HUES6 (cell line): Measurements from ENCODE around the gene R3HDM4.
"Not testable (repeated sequence)": the region's sequence is repeated elsewhere in the genome, so short reads cannot be mapped to it uniquely, and the experiment has no call there.

ENCODE experiments used
- H3K27ac ChIP-seq: 2 replicates; pipeline ENCODE4 v1.7.0; 2013; ENCODE audit warnings: low read depth, mild to moderate bottlenecking, low read length, inconsistent platforms
- H3K27me3 ChIP-seq: 2 replicates; pipeline ENCODE4 v1.6.1; 2013; ENCODE audit warnings: low read length; ENCODE audit not compliant: control insufficient read depth, insufficient read depth
- H3K36me3 ChIP-seq: 2 replicates; pipeline ENCODE4 v1.6.1; 2013; ENCODE audit warnings: low read length; ENCODE audit not compliant: control insufficient read depth, insufficient read depth
- H3K4me1 ChIP-seq: 2 replicates; pipeline ENCODE4 v1.6.1; 2013; ENCODE audit warnings: low read length; ENCODE audit not compliant: control insufficient read depth, insufficient read depth
- H3K4me3 ChIP-seq: 2 replicates; pipeline ENCODE4 v1.5.1; 2013; ENCODE audit warnings: low read depth, low read length
- H3K9ac ChIP-seq: one replicate; pipeline ENCODE4 v1.6.1; 2013; ENCODE audit warnings: mild to moderate bottlenecking, low read length
- H3K9me3 ChIP-seq: 2 replicates; pipeline ENCODE4 v1.6.1; 2013; ENCODE audit warnings: low read depth, low read length; ENCODE audit not compliant: control insufficient read depth, insufficient read depth

R3HDM4 gene

GRCh38 chr19:855566-856120, 57.4 kb downstream of the R3HDM4 start:
- H3K27ac ChIP-seq: no peak overlapping the region
- peaks cover 3% of the 10 kb centered on the region; the same call in 1 of the 2 replicates for H3K4me1 ChIP-seq
- no peak overlapping the region for H3K9ac ChIP-seq
- H3K9me3 ChIP-seq: no peaks in the 10 kb centered on the region
- peaks cover 17% of the 10 kb centered on the region for H3K27me3 ChIP-seq
- H3K36me3 ChIP-seq: no peaks in the 10 kb centered on the region
- no peak overlapping the region for H3K4me3 ChIP-seq

GRCh38 chr19:855142-855541, 57.9 kb downstream of the R3HDM4 start:
- Histone ChIP-seq H3K36me3 (no peaks in the 10 kb centered on the region), H3K27ac (no peak overlapping the region), H3K9me3 (no peaks in the 10 kb centered on the region), H3K9ac (no peak overlapping the region), H3K4me3 (no peak overlapping the region), H3K4me1 (peaks cover 4% of the 10 kb centered on the region; the same call in 1 of the 2 replicates), H3K27me3 (peaks cover 12% of the 10 kb centered on the region)

DNA sequence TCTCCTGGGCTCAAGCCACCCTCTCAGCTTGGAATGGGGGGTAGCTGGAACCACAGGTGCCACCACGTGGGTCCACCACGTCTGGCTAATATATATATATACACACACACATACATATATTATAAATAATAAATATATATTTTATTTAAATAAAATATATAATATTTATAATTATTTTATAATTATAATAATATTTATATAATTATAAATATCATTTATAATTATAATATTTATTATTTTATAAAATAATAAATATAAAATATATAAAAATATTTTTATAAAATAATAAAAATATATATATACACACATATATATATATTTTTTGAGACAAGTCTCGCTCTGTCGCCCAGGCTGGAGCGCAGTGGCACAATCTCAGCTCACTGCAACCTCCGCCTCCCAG, 58.5 kb downstream of the R3HDM4 start:
- Histone ChIP-seq H3K36me3 (no peaks in the 10 kb centered on the region), H3K9ac (no peak overlapping the region), H3K4me3 (no peak overlapping the region), H3K9me3 (no peaks in the 10 kb centered on the region), H3K27ac (no peak overlapping the region), H3K27me3 (peaks cover 6% of the 10 kb centered on the region), H3K4me1 (peaks cover 4% of the 10 kb centered on the region; the same call in 1 of the 2 replicates)

GRCh38 chr19:853614-854220, 59.3 kb downstream of the R3HDM4 start:
- not testable (repeated sequence) for H3K36me3 ChIP-seq

GRCh38 chr19:853014-853585, 59.9 kb downstream of the R3HDM4 start:
- Histone ChIP-seq H3K36me3 (no peaks in the 10 kb centered on the region), H3K27me3 (no peaks in the 10 kb centered on the region), H3K9me3 (no peaks in the 10 kb centered on the region), H3K4me1 (peaks cover 4% of the 10 kb centered on the region; the same call in 1 of the 2 replicates), H3K4me3 (no peak overlapping the region), H3K27ac (no peak overlapping the region), H3K9ac (no peak overlapping the region)

More at GRCh38 chr19:853614-854220, 59.3 kb downstream of the R3HDM4 start:
- not testable (repeated sequence) for H3K9ac ChIP-seq, H3K4me1 ChIP-seq, H3K4me3 ChIP-seq, H3K27me3 ChIP-seq, H3K9me3 ChIP-seq, H3K27ac ChIP-seq

DNA sequence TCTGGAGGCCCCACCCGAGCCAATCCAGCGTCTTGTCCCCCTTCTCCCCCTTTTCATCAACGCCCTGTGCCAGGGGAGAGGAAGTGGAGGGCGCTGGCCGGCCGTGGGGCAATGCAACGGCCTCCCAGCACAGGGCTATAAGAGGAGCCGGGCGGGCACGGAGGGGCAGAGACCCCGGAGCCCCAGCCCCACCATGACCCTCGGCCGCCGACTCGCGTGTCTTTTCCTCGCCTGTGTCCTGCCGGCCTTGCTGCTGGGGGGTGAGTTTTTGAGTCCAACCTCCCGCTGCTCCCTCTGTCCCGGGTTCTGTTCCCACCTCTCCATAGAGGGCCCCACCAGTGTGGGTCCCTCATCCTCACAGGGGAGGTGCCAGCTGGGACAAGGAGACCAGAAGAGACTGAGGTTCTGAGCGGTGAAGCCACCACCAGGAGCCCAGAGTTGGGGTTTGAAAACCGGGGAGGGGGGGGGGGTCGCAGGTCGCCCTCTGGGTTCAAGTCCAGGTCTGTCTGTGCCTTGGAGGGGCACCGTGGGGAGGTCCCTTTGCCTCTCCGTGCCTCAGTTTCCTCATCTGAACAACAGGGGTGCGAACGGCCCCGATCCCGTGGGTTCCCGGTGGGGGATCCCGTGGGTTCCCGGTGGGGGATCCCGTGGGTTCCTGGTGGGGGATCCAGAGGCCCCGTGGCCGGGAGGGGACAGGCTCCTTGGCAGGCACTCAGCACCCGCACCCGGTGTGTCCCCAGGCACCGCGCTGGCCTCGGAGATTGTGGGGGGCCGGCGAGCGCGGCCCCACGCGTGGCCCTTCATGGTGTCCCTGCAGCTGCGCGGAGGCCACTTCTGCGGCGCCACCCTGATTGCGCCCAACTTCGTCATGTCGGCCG, 60.6 kb downstream of the R3HDM4 start, which contains the start of gene ELANE:
ELANE (plus strand) TSS at position 168 of the 878 bp plus-strand sequence; CDS start at position 194, 26 bp downstream.
- H3K36me3 ChIP-seq: no peaks in the 10 kb centered on the region

DNA sequence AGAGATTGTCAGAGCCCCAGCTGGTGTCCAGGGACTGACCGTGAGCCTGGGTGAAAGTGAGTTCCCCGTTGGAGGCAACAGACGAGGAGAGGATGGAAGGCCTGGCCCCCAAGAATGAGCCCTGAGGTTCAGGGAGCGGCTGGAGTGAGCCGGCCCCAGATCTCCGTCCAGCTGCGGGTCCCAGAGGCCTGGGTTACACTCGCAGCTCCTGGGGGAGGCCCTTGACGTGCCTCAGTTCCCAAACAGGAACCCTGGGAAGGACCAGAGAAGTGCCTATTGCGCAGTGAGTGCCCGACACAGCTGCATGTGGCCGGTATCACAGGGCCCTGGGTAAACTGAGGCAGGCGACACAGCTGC, 62.1 kb downstream of the R3HDM4 start:
- Histone ChIP-seq H3K27me3 (peaks cover 2% of the 10 kb centered on the region; the same call in 1 of the 2 replicates), H3K4me1 (peaks cover 4% of the 10 kb centered on the region; the same call in 1 of the 2 replicates), H3K36me3 (no peaks in the 10 kb centered on the region), H3K4me3 (no peak overlapping the region), H3K9ac (no peak overlapping the region), H3K27ac (no peak overlapping the region), H3K9me3 (no peaks in the 10 kb centered on the region)

More for the DNA sequence above, 60.6 kb downstream of the R3HDM4 start, which contains the start of gene ELANE:
- Histone ChIP-seq H3K9me3 (no peaks in the 10 kb centered on the region), H3K9ac (no peak within 1 kb of the TSS), H3K27ac (no peak within 1 kb of the TSS), H3K27me3 (no peaks in the 10 kb centered on the region), H3K4me3 (no peak within 1 kb of the TSS), H3K4me1 (peaks cover 4% of the 10 kb centered on the region; the same call in 1 of the 2 replicates)

DNA sequence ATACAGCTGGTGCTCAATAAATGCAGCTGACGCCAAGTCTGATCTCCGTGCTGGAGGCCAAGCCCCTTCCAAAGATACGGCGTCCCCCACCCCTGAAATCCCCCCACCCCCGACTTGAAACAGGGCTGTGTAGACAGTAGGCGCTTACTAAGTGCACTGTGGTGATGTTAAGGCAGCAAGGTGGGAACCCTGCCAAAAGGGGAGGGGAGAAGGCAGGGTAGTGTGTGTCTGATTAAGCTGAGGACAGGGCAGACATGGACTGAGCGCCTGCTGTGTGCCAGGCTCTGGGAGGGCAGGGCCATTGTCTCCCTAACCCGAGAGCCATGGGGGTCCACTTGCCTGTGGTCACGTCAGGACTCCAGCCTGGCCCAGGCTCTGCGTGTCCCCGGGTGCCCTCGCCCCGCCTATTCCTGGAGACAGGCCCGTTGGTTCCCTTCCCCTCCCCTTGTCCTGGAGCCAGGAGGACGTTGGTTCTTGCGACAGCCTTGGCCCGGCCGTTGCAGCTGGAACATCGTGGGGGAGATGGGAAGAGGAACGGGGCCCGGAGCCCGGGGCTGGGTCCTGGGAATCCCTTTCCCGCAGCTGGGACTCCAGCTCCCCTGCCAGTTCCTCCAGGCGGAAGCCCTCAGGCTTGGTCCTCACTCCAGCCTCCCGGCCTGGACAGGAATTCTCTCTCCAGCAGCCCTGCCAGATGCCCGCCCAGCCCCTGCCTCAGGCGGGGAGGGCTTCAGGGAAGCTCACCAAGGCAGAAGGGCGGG, 62.6 kb downstream of the R3HDM4 start:
- no peak overlapping the region for H3K4me3 ChIP-seq

DNA sequence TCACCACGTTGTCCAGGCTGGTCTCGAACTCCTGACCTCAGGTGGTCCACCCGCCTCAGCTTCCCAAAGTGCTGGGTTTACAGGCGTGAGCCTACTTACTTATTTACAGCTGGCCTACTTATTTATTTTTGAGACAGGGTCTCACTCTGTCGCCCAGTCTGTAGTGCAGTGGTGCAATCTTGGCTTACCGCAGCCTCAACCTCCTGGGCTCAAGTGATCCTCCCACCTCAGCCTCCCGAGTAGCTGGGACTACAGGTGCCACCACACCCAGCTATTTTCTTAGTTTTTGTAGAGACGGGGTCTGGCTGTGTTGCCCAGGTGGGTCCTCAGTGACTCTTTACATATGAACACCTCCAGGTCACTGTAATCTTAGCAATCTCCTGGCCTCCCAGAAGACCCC, 63.8 kb downstream of the R3HDM4 start:
- not testable (repeated sequence) for H3K4me3 ChIP-seq, H3K9me3 ChIP-seq, H3K27ac ChIP-seq, H3K9ac ChIP-seq, H3K4me1 ChIP-seq, H3K36me3 ChIP-seq
- peaks cover 16% of the 10 kb centered on the region for H3K27me3 ChIP-seq

More for the DNA sequence above, 62.6 kb downstream of the R3HDM4 start:
- no peak overlapping the region for H3K27ac ChIP-seq
- no peaks in the 10 kb centered on the region for H3K9me3 ChIP-seq
- peaks cover 4% of the 10 kb centered on the region; the same call in 1 of the 2 replicates for H3K4me1 ChIP-seq
- H3K27me3 ChIP-seq: peaks cover 8% of the 10 kb centered on the region; the same call in 1 of the 2 replicates
- H3K36me3 ChIP-seq: no peaks in the 10 kb centered on the region
- H3K9ac ChIP-seq: no peak overlapping the region

DNA sequence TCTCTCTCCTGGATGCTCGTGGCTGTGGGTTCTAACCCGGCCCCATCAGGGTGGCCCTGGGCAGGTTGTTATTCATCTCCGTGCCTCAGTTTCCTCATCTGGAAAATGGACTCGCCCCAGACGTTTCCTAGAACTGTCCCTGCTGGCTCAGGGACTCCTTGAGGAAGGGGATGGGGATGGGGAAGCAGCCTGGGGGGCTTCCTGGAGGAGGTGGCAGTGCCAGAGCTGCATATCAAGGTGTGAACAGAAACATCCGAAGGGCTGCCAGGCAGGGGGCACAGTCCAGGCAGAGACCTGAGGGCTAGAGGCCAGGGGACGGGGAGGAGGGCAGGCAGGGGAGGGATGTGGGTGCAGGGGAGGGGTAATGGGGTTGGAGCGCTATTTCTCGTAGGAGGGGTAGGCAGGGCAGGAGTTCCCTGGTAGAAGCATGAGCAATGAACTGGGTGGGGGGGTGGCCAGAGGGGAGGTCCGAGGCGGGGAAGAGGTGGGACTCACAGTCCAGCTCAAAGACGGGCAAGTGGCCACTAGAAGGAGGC, 64.6 kb downstream of the R3HDM4 start:
- H3K9ac ChIP-seq: no peak overlapping the region
- H3K4me1 ChIP-seq: peaks cover 4% of the 10 kb centered on the region; the same call in 1 of the 2 replicates
- no peak overlapping the region for H3K27ac ChIP-seq
- H3K36me3 ChIP-seq: no peaks in the 10 kb centered on the region
- no peak overlapping the region for H3K4me3 ChIP-seq
- peaks cover 22% of the 10 kb centered on the region for H3K27me3 ChIP-seq
- no peaks in the 10 kb centered on the region for H3K9me3 ChIP-seq
